GM13976 (cell line): ENCODE measurements around the gene HS3ST4.
"Not testable (repeated sequence)": the region's sequence is repeated elsewhere in the genome, so short reads cannot be mapped to it uniquely, and the experiment has no call there.

ENCODE experiments used
- DNase-seq: peaks from one replicate; pipeline ENCODE4 v3.0.0; 2012; ENCODE audit warnings: low spot score
- CTCF ChIP-seq: IDR thresholded peaks from 2 replicates; pipeline ENCODE4 v1.5.1; 2012; ENCODE audit warnings: borderline replicate concordance, mild to moderate bottlenecking; ENCODE audit not compliant: insufficient read depth; ENCODE audit errors: extremely low read depth, missing control alignments, control extremely low read depth
- in situ Hi-C: fragments of 300-500 bp; cut with MboI; formaldehyde crosslinking; loops from one replicate; pipeline ENCODE4 v1.12.0; 2022; ENCODE audit warnings: low sequenced_read_pairs, mixed read lengths, inconsistent platforms; ENCODE audit not compliant: unreplicated experiment

Gene HS3ST4

GRCh38 chr16:26071101-26071866 lies 379.5 kb downstream of the HS3ST4 start:
- DNase-seq, result no peak
- in situ Hi-C loops, result no loop called here
- TF ChIP-seq CTCF, result no peak

- DNase-seq, result no peak
- no peak for TF ChIP-seq CTCF
- in situ Hi-C loops, result no loop called here
Observed at GRCh38 chr16:26078716-26079355, 387.1 kb downstream of the HS3ST4 start.

- no peak for TF ChIP-seq CTCF
- in situ Hi-C loops, result no loop called here
- DNase-seq, result no peak
Observed at GRCh38 chr16:26087091-26087490, 395.3 kb downstream of the HS3ST4 start.

- DNase-seq, result no peak
- TF ChIP-seq CTCF, result no peak
- in situ Hi-C loops, result no loop called here
Observed at GRCh38 chr16:26091511-26091910, 399.8 kb downstream of the HS3ST4 start.

GRCh38 chr16:26098206-26098605 lies 406.4 kb downstream of the HS3ST4 start:
- in situ Hi-C loops, DNase-seq: not testable (repeated sequence)

GRCh38 chr16:26102369-26102768 lies 410.6 kb downstream of the HS3ST4 start:
- in situ Hi-C loops, result no loop called here
- no peak for DNase-seq
- TF ChIP-seq CTCF, result no peak

GRCh38 chr16:26108836-26109505 lies 417.2 kb downstream of the HS3ST4 start:
- no peak for TF ChIP-seq CTCF
- in situ Hi-C loops, result no loop called here
- DNase-seq, result no peak
